H4 (cell line): ENCODE measurements around the gene FGFR3. TPM values are rescaled to one million over a fixed set of nuclear protein-coding genes. Genes with fewer than 3 reads are reported as not detected.

Source experiments
- DNase-seq: peaks from one replicate; pipeline ENCODE4 v3.0.0-alpha.2; 2015; ENCODE audit warnings: low spot score
- total RNA-seq: library from RNA; depleted of rRNA; stranded (reverse); fragments of >200 nt; shearing (Covaris generic); gene quantifications from 2 replicates; pipeline ENCODE4 v1.2.3, GENCODE V29; 2014

Gene FGFR3
- total RNA-seq, 1 experiment from 2014 or later, result 1.7 TPM

DNA sequence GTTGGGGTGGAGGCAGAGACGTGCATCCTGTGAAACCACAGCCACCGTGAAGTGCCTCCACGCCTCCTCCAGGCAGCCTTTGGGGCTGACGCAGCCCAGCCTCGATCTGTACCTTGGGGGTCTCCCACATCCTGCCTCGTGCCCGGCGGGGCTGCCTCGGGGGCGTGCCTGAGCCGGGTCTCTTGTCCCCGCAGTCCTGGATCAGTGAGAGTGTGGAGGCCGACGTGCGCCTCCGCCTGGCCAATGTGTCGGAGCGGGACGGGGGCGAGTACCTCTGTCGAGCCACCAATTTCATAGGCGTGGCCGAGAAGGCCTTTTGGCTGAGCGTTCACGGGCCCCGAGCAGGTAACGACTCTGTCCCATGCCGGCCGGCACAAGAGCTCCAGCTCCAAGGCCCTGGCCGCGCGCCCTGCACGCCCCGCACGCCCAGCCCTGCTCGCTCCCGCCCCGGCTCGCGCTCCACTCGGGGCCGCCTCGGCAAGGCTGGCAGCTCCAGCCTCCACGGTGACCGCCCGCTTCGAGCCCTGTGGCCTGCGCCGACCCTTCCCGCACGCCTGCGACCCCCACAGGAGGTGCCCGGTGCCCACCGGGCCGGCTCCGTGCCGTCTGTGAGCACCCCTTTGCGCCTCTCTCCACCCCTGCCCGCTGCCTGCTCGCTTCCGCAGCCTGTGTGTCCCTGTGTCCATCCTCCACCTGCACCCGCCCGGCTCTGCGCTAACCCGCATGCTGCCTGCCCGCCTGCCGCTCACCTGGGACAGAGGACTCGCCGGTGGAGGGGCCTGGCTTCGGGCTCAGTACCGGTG lies 9.8 kb downstream of the FGFR3 start:
- DNase-seq, result no peak

DNA sequence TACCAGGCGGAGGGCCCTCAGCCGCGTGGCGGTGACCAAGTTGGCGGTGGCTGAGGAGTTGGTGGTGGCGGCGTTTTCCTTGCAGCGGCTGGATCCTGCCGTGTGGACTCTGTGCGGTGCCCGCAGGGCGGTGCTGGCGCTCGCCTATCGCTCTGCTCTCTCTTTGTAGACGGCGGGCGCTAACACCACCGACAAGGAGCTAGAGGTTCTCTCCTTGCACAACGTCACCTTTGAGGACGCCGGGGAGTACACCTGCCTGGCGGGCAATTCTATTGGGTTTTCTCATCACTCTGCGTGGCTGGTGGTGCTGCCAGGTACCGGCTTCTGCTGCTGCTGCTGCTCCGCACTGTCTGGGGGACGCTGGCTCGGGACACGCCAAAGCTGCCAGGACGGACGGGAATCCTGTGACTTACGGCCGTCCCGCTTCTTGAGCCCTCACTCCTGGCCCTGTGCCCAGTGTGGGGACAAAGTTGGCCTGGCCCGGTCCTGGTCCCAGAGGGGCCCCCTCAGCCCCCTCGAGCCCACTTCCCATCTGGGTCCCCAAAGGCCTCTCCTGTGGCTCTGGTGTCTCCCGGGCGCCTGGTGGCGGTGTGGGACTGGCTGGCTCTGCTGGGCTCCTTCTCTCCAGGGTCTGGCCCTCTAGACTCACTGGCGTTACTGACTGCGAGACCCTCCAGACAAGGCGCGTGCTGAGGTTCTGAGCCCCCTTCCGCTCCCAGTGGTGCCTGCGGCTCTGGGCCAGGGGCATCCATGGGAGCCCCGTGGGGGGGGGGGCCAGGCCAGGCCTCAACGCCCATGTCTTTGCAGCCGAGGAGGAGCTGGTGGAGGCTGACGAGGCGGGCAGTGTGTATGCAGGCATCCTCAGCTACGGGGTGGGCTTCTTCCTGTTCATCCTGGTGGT lies 10.7 kb downstream of the FGFR3 start:
- DNase-seq, result no peak

DNA sequence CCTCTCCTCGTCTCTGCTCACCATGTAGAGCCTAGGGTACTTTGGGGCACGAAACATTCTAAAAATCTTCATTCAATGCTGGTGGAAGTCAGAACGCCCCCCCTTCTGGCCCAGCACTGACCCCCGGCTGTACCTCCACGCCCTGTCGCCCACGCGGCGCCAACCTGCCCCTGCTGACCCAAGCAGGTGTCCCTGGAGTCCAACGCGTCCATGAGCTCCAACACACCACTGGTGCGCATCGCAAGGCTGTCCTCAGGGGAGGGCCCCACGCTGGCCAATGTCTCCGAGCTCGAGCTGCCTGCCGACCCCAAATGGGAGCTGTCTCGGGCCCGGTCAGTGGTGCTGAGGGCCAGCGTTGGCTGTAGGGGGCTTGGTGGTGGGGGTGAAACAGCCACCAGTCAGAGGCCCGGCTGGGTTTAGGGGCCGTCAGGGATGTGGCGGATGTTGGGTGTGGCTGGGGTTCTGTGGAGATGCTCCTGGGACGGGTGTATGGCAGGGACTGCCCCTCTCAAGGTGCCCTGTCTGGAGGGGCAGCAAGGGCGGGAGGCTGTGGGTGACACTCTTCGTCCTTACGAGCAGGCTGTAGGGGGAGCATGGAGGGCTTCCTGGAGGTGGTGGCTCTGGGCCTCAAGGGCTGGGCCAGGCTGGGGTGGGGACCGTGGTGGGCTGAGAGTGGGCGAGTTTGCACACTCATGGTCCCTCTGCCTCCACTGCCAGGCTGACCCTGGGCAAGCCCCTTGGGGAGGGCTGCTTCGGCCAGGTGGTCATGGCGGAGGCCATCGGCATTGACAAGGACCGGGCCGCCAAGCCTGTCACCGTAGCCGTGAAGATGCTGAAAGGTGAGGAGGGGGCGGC lies 11.8 kb downstream of the FGFR3 start:
- no peak for DNase-seq

DNA sequence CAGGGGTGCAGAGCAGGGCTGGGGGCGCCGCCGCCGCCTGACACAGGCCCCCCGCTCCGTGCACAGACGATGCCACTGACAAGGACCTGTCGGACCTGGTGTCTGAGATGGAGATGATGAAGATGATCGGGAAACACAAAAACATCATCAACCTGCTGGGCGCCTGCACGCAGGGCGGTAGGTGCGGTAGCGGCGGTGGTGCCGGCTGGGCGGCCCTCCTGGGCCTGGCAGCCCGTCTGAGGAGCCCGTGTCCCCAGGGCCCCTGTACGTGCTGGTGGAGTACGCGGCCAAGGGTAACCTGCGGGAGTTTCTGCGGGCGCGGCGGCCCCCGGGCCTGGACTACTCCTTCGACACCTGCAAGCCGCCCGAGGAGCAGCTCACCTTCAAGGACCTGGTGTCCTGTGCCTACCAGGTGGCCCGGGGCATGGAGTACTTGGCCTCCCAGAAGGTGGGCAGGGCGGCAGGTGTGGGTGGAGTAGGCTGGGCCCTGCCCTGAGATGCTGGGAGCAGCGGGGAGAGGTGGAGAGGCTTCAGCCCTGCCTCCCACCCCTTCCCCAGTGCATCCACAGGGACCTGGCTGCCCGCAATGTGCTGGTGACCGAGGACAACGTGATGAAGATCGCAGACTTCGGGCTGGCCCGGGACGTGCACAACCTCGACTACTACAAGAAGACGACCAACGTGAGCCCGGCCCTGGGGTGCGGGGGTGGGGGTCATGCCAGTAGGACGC lies 12.6 kb downstream of the FGFR3 start:
- no peak for DNase-seq

DNA sequence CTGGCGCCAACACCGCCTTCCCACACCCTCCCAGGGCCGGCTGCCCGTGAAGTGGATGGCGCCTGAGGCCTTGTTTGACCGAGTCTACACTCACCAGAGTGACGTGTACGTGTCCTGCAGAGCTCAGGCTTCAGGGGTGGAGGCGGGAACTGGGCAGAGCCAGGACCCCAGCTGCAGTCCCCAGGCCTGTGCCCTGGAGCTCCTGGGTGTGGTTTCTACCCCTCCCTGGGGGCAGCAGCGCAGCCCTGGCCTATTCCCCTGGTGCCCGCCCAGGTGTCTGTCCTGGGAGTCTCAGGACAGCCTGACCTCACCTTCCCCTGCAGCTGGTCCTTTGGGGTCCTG lies 13.1 kb downstream of the FGFR3 start:
- no peak for DNase-seq

DNA sequence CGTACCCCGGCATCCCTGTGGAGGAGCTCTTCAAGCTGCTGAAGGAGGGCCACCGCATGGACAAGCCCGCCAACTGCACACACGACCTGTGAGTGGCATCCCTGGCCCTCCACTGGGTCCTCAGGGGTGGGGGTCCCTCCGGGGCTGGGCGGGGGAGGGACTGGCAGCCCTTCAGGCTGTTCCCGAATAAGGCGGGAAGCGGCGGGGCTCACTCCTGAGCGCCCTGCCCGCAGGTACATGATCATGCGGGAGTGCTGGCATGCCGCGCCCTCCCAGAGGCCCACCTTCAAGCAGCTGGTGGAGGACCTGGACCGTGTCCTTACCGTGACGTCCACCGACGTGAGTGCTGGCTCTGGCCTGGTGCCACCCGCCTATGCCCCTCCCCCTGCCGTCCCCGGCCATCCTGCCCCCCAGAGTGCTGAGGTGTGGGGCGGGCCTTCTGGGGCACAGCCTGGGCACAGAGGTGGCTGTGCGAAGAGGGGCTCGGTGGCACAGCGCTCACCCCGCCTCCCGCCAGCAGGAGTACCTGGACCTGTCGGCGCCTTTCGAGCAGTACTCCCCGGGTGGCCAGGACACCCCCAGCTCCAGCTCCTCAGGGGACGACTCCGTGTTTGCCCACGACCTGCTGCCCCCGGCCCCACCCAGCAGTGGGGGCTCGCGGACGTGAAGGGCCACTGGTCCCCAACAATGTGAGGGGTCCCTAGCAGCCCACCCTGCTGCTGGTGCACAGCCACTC lies 13.7 kb downstream of the FGFR3 start:
- DNase-seq, result no peak

DNA sequence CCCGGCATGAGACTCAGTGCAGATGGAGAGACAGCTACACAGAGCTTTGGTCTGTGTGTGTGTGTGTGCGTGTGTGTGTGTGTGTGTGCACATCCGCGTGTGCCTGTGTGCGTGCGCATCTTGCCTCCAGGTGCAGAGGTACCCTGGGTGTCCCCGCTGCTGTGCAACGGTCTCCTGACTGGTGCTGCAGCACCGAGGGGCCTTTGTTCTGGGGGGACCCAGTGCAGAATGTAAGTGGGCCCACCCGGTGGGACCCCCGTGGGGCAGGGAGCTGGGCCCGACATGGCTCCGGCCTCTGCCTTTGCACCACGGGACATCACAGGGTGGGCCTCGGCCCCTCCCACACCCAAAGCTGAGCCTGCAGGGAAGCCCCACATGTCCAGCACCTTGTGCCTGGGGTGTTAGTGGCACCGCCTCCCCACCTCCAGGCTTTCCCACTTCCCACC lies 14.3 kb downstream of the FGFR3 start:
- DNase-seq, result no peak

DNA sequence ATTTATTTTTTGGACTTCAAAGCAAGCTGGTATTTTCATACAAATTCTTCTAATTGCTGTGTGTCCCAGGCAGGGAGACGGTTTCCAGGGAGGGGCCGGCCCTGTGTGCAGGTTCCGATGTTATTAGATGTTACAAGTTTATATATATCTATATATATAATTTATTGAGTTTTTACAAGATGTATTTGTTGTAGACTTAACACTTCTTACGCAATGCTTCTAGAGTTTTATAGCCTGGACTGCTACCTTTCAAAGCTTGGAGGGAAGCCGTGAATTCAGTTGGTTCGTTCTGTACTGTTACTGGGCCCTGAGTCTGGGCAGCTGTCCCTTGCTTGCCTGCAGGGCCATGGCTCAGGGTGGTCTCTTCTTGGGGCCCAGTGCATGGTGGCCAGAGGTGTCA lies 15.3 kb downstream of the FGFR3 start:
- no peak for DNase-seq

DNA sequence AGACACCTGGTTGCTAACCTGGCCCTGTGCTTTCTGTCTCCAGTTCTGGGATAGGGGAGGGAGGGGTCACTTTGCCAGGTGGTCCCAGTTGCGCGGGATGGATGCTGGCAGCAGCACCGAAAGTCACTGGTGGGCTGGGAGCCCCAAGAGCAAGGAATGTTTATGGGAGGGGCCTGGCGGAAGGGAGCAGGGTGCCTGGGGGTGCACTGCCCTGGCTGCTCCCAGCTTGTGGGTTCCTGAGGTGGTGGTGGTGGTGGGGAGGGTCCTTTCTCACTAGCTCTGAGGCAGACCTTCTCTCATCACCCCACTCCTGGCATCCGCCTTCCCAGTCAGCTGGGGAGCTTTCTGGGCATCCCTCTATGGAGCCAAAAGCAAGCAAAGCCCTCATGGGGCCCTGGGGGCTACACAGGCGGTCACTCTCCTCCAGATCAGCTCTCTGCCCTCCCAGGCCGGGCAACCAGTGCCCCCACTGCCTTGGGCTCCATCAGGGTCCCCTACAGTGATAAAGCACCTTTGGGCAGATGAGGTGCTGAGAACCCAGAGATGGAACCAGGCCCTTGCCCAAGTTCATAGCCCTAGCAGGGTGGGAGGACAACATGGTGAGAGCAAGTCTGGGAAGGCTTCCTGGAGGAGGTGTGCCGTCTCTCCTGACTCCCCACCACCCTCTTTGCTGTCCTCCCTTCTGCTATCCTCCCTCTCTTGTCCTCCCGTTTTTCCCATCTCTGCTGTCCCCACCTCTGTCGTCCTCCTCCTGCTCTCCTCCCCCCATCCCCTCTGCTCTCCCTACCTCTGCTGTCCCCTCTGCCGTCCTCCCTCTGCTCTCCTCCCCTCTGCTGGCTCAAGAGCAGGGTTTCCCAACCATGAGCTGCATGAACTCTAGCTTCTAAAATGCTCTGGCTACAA lies 16.0 kb downstream of the FGFR3 start:
- DNase-seq, result no peak

DNA sequence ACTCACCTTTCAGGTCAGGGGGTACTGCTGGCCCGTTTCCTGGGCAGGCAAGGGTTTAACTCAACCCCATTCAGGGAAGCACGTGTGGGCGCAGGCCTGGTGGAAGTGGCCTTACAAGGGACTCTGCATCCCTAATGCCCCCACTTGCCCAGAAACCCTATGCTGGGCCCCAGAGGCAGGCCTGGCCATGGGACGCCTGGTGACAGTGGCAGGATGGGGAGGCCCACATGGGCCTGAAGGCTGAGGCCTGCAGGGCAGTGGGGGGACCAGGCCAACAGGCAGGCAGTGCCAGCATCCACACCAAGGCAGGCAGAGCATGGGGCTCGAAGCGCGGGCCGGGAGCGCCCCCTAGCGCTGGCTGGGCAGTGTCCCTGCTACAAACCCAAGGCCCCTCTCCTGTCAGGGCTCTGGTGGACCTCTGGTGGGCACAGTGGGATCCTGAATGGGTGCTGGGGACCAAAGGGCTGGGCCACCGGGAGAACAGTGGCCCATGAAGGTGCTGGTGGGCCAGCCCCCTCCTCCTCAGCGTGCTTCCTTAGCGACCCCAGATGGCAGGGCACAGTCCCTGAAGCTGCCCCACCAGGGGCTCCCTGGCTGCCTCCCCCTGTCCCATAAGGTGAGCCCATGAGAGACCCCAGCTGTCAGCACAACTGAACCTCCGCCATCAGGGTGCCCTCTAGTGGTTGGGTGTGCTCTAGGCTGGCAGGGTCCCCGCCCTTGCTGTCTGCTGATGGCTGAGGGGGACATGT lies 16.8 kb downstream of the FGFR3 start:
- DNase-seq, result peak; percentile 48

DNA sequence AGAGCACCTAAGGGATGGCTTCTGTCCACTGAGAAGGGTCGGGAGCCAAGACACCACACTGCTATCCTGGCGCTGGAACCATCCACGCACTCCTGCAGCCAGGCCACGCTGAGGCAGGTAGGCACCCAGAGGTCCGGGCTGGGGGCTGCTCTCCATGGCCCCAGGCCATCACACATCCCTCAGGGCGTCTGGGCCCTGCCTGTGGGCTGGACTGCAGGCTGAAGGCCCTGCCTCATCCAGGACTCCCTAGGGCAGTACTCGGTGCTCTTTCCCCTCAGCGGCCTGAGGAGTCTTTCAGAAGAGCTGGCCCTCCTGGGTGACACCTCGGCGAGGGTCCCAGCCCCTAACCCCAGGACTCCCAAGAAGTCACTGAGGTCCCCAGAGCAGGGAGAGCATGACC lies 17.7 kb downstream of the FGFR3 start:
- no peak for DNase-seq

DNA sequence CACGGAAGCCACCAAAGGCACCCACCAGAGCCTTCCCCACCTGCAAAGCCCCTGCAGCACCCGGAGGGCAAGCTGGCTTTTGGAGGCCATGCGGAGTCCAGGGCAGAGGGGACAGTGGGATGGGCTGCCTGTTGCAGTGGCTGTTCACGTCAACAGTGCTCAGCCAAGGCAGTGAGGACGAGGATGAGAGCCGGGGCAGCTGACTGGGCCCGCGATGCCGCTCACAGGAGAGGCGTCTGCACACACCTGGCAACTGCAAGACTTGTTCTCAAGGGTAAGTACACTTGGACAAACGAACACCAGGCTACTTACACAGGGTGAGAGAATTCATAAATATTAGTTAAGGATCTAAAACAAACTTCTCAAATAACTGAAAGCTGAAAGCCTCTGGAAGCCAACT lies 19.6 kb downstream of the FGFR3 start:
- DNase-seq, result no peak

DNA sequence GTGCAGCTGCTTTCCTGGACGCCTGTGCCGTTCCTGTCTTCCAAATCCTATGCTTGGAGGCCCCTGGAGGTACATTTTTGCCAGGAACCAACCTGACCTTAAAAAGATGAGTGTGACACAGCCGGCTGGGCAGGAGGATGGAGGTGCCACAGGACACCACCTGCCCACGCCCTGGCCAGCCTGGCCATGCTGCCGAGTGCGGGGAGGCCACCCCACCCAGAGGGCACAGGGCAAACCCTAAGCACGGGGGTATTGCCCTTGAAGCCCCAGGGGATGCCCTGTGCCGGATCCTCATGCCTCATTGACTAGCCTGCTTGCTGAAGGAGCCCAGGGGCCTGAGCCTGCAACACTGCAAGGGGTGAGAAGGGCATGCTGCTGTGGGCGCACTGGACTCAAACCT lies 20.1 kb downstream of the FGFR3 start:
- DNase-seq, result no peak

DNA sequence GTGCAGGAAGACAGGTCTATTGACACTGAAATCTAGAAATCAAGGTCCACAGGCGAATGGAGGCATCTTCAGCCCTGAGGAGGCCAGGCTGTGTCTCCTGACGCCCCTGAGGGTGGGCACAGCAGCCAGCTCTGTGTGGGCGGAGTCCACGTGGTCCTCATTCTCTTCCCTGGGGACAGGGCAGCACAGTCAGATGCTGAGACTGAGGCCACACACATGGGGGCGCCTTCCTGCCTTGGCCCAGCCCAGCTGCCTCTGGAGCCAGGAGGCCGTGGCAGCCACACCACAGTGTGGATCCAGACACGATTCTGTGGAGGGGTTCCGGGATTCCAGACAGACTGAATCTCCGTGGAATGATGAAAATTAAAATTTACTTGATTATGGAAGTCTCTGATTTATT lies 20.8 kb downstream of the FGFR3 start:
- no peak for DNase-seq

DNA sequence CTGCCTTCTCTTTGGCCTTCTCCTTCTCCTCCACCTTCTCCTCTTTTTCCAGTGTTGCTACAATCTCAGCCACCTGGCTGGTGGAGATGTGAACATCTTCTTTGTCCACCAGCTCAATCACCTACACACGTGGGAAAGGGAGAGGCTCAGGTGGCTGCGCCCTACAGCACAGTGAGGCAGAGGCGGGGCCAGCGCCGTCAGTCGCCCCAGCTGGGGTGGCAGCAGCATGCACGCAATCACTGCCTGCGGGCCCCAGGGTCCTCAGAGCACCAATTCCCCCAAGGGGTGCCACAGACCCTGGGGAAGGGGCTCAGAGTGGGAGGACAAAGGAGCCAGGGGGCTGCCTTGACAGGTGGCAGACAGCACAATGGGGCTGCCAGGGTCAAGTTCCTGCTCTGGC lies 21.4 kb downstream of the FGFR3 start:
- no peak for DNase-seq

DNA sequence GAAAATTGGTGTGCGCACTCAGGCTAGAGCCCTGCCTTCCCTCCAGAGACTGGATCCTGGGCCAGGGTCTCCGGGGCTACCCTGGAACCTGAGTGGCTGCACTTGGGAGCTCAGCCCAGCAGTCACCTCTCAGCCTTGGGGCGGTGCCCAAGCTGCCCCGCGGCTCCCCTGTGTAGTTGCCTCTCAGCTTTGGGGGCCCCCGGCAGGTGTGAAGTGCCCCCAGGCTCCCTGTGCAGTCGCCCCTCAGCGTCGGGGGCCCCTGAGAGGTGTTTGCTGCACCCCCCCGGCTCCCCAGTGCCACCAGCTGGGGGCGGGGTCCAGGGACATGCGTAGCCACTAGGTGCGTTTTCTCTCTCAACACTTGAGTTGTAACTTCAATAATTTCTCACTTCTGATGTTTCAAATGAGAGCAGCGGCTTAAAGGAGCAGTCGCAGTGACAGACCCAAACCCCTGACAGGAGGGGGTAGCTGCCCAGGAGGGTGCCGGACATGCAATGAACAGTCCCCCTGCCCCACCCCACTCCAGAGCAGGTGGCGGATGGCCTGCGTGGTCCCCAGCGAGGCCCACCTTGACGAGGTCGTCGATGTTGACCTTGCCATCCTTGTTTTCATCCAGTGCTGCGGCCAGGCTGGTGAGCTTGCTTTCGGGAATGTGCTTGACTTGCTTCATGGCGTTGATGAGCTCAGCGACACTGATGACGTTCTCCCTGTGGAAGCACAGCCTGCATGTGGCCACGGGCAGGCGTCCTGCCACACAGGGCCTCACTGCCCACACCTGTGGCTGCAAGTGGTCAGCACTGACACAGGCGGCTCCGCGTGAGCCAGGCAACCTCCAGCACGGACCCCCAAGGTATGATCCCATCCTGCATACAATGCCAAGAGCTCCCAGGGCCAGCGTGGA lies 22.3 kb downstream of the FGFR3 start:
- no peak for DNase-seq

DNA sequence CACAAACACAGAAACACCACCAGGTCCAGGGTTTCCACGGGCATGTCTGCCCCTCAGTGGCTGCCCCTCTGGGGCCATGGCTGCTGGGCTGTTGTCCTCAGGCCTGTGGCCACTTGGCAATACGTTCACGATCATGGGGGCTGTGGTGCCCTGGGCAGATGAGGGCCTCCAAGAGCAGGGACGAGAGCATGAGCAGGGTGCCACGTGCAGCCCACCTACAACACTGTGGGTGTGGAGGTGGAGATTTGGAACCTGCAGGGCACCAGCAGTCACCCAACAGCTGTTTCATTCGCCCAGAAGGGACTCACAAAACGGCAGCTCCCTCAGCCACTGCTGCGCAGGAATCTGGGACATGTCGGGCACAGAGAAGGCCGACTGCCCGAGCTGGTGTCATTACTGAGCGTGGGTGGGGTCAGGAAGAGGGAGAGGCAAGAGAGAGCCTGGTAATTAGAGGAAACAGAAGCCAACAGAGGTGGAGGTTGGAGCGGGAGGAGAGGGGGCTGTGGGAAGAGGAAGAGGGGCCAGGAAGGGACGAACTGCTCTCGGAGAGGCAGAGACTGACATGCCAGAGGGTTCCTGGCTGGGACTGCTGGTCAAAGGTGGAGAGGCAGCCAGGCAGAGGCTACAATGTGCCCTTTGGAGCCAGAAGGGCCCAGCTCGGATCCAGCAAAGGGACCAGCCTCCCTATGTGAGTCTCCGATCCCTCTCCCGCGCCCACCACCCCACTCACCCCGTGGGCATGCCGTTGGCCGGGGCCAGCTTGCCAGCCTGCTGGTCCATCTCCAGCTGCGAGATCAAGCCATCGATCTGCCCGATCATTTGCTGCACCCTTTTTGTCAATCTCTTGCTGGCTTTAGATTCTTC lies 23.1 kb downstream of the FGFR3 start:
- no peak for DNase-seq
